ENCODE results near the gene THSD1. TPM values are rescaled to one million over a fixed set of nuclear protein-coding genes. Genes with fewer than 3 reads are reported as not detected.

The THSD1 gene
- total RNA-seq, 1 experiment from 2014 or later: 0.11 TPM

DNA sequence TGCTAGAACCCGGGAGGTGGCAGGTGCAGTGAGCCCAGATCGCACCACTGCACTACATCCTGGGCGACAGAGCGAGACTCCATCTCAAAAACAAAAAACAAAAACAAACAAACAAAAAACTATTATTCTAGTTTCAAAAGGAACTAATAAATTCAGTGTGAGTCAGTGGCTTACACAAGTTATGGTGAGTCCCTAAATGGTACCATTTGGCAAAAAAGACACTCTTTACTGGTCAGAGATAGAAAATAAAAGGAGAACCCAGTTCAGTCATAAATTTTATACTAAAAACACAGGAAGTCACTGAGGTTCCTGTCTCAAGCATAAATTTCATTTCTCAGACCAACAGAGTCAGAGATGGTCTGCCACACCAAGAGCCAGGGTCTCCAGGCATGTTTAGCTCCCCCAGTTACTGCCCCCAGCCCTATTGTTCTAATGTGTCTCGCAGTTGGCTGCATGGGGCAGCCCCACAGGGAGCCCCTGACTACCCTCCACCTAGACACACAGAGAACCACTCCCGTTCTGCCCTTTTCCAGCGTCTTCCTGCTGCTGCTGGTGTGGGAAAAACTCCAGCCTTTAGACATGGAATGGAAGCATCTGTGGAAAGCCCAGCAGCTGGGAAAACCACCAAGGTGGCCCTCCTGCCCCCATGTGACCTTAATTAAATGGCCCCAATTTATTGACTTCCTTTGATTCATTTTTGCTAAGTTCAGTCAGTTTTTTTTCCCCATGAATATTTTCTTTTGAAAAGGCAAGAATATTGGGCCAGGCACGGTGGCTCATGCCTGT is 12.2 kb downstream of the THSD1 start:
- Mint-ChIP-seq H3K27me3 (ENCODE audit: insufficient read depth, unreplicated experiment) (peaks cover 15% of the 10 kb centered on the region), H3K4me3 (ENCODE audit: unreplicated experiment) (no peak overlapping the region), H3K9me3 (ENCODE audit: unreplicated experiment) (no peaks in the 10 kb centered on the region), H3K36me3 (ENCODE audit: insufficient read depth, unreplicated experiment) (no peaks in the 10 kb centered on the region), H3K27ac (ENCODE audit: unreplicated experiment) (no peak overlapping the region), H3K4me1 (ENCODE audit: low read depth, unreplicated experiment) (no peaks in the 10 kb centered on the region)
- ChIA-PET POLR2A (no interaction called here), CTCF (no interaction called here)
- BruUV-seq (replicated peaks): no TSS peak
- Histone ChIP-seq H3K36me3 (ENCODE audit: control insufficient read depth, insufficient read depth, low read length) (no peaks in the 10 kb centered on the region), H3K27me3 (replicated peaks; ENCODE audit: control insufficient read depth, insufficient read depth, low read length) (no peaks in the 10 kb centered on the region; the same call in none of the 2 replicates), H3K4me1 (no peaks in the 10 kb centered on the region), H3K4me3 (ENCODE audit: low read depth, low read length) (no peak overlapping the region), H3K9me3 (no peaks in the 10 kb centered on the region)
- TF ChIP-seq, protein P1, sequence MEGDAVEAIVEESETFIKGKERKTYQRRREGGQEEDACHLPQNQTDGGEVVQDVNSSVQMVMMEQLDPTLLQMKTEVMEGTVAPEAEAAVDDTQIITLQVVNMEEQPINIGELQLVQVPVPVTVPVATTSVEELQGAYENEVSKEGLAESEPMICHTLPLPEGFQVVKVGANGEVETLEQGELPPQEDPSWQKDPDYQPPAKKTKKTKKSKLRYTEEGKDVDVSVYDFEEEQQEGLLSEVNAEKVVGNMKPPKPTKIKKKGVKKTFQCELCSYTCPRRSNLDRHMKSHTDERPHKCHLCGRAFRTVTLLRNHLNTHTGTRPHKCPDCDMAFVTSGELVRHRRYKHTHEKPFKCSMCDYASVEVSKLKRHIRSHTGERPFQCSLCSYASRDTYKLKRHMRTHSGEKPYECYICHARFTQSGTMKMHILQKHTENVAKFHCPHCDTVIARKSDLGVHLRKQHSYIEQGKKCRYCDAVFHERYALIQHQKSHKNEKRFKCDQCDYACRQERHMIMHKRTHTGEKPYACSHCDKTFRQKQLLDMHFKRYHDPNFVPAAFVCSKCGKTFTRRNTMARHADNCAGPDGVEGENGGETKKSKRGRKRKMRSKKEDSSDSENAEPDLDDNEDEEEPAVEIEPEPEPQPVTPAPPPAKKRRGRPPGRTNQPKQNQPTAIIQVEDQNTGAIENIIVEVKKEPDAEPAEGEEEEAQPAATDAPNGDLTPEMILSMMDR (IDR thresholded peaks at IDR 0.05; ENCODE audit: insufficient read depth in 1 of 2, low read depth in 1 of 2, low read length in 1 of 2, severe bottlenecking in 1 of 2, unreplicated experiment in 1 of 2): no peak
- no peak for DNase-seq
- intact Hi-C loops (cut with micrococcal nuclease; ENCODE audit: unreplicated experiment): no loop called here

DNA sequence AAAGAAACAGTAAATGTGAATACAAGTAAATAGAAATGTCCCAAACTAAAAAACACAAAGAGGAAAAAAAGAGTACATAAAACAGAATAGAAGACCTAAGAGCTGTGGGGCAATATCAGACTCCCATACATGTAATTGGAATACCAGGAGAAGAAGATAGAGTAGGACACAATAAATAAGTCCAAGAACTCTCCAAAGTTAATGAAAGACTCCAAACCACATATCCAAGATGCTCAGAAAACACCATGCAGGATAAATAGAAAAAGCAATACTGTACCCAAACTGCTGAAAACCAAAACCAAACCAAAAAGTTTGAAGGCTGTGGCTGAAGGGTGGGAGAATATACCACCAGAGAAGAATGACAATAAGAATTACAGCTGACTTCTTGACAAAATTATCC is 18.3 kb downstream of the THSD1 start:
- intact Hi-C loops (cut with micrococcal nuclease; ENCODE audit: unreplicated experiment): no loop called here
- no peaks in the 10 kb centered on the region for H3K4me1 ChIP-seq
- Mint-ChIP-seq H3K9me3 (ENCODE audit: unreplicated experiment) (no peaks in the 10 kb centered on the region), H3K4me1 (ENCODE audit: low read depth, unreplicated experiment) (no peaks in the 10 kb centered on the region), H3K27me3 (ENCODE audit: insufficient read depth, unreplicated experiment) (peaks cover 3% of the 10 kb centered on the region), H3K4me3 (ENCODE audit: unreplicated experiment) (no peak overlapping the region), H3K36me3 (ENCODE audit: insufficient read depth, unreplicated experiment) (no peaks in the 10 kb centered on the region), H3K27ac (ENCODE audit: unreplicated experiment) (no peak overlapping the region)
- DNase-seq: no peak
- no peaks in the 10 kb centered on the region for H3K36me3 ChIP-seq (ENCODE audit: control insufficient read depth, insufficient read depth, low read length)
- CTCF ChIA-PET: no interaction called here
- POLR2A ChIA-PET: no interaction called here
- no TSS peak for BruUV-seq (replicated peaks)
- no peaks in the 10 kb centered on the region for H3K27me3 ChIP-seq (replicated peaks; ENCODE audit: control insufficient read depth, insufficient read depth, low read length)
- no peak overlapping the region for H3K4me3 ChIP-seq (ENCODE audit: low read depth, low read length)
- H3K9me3 ChIP-seq: no peaks in the 10 kb centered on the region
- TF ChIP-seq, protein P1 (IDR thresholded peaks at IDR 0.05; ENCODE audit: insufficient read depth in 1 of 2, low read depth in 1 of 2, low read length in 1 of 2, severe bottlenecking in 1 of 2, unreplicated experiment in 1 of 2): no peak

GRCh38 chr13:52385870-52386269 is 20.1 kb downstream of the THSD1 start:
- Histone ChIP-seq H3K4me3 (ENCODE audit: low read depth, low read length) (no peak overlapping the region), H3K27me3 (replicated peaks; ENCODE audit: control insufficient read depth, insufficient read depth, low read length) (no peaks in the 10 kb centered on the region), H3K9me3 (no peaks in the 10 kb centered on the region), H3K36me3 (ENCODE audit: control insufficient read depth, insufficient read depth, low read length) (no peaks in the 10 kb centered on the region), H3K4me1 (no peaks in the 10 kb centered on the region)
- no peak overlapping the region for H3K27ac Mint-ChIP-seq (ENCODE audit: unreplicated experiment)
- POLR2A ChIA-PET: no interaction called here
- no peaks in the 10 kb centered on the region for H3K9me3 Mint-ChIP-seq (ENCODE audit: unreplicated experiment)
- no peak for DNase-seq
- no TSS peak for BruUV-seq (replicated peaks)
- TF ChIP-seq, protein P1 (IDR thresholded peaks at IDR 0.05; ENCODE audit: insufficient read depth in 1 of 2, low read depth in 1 of 2, low read length in 1 of 2, severe bottlenecking in 1 of 2, unreplicated experiment in 1 of 2): no peak
- no peaks in the 10 kb centered on the region for H3K27me3 Mint-ChIP-seq (ENCODE audit: insufficient read depth, unreplicated experiment)
- intact Hi-C loops (cut with micrococcal nuclease; ENCODE audit: unreplicated experiment): no loop called here
- H3K36me3 Mint-ChIP-seq (ENCODE audit: insufficient read depth, unreplicated experiment): no peaks in the 10 kb centered on the region
- CTCF ChIA-PET: interaction anchor here (1.2 kb wide), 1 partner anchor 65 kb away, joined by 3 read pairs; no protein-coding TSS in a partner anchor
- no peak overlapping the region for H3K4me3 Mint-ChIP-seq (ENCODE audit: unreplicated experiment)
- no peaks in the 10 kb centered on the region for H3K4me1 Mint-ChIP-seq (ENCODE audit: low read depth, unreplicated experiment)
